Ecto neural progenitor cell (in vitro differentiated cells): ENCODE results near the gene SDSL.

Experiments used
- DNase-seq: peaks from one replicate; pipeline ENCODE4 v3.0.0-alpha.2; 2018; ENCODE audit warnings: low spot score

Gene SDSL

GRCh38 chr12:113420996-113421595 is 1.1 kb upstream of the SDSL start:
- DNase-seq = no peak

- no peak for DNase-seq
Measured at GRCh38 chr12:113422886-113423669, 898 bp downstream of the SDSL start.

- no peak for DNase-seq
Measured at GRCh38 chr12:113424456-113424855, 2.3 kb downstream of the SDSL start.

- peak; percentile 84 for DNase-seq
Measured at GRCh38 chr12:113424915-113425823, 3.0 kb downstream of the SDSL start.

- no peak for DNase-seq
Measured at GRCh38 chr12:113425960-113426453, 3.8 kb downstream of the SDSL start.

GRCh38 chr12:113427882-113428281 is 5.7 kb downstream of the SDSL start:
- no peak for DNase-seq

GRCh38 chr12:113428482-113428881 is 6.3 kb downstream of the SDSL start:
- no peak for DNase-seq

- no peak for DNase-seq
Measured at GRCh38 chr12:113432986-113433385, 10.8 kb downstream of the SDSL start.

GRCh38 chr12:113435367-113435766 is 13.2 kb downstream of the SDSL start:
- no peak for DNase-seq

GRCh38 chr12:113436586-113436985 is 14.4 kb downstream of the SDSL start:
- no peak for DNase-seq

- no peak for DNase-seq
Measured at GRCh38 chr12:113436993-113437728, 15.0 kb downstream of the SDSL start.

GRCh38 chr12:113437729-113438100 is 15.5 kb downstream of the SDSL start:
- DNase-seq = no peak

GRCh38 chr12:113438523-113439300 is 16.5 kb downstream of the SDSL start:
- DNase-seq = no peak

GRCh38 chr12:113439301-113439597 is 17.1 kb downstream of the SDSL start:
- no peak for DNase-seq

- DNase-seq = peak; percentile 89
Measured at GRCh38 chr12:113439606-113440030, 17.4 kb downstream of the SDSL start.

GRCh38 chr12:113440336-113440735 is 18.2 kb downstream of the SDSL start:
- no peak for DNase-seq

GRCh38 chr12:113440947-113441782 is 19.0 kb downstream of the SDSL start:
- no peak for DNase-seq

GRCh38 chr12:113443030-113443539 is 20.9 kb downstream of the SDSL start:
- no peak for DNase-seq

- no peak for DNase-seq
Measured at GRCh38 chr12:113445544-113446171, 23.5 kb downstream of the SDSL start.

GRCh38 chr12:113448873-113449272 is 26.7 kb downstream of the SDSL start:
- no peak for DNase-seq
